Thyroid gland (tissue), 4 donors: ENCODE measurements around the gene FH.

ENCODE experiments used
- POLR2A ChIP-seq, 2 donors: fragments of 450-650 bp; IDR thresholded peaks; one replicate each; pipeline ENCODE4 v1.6.1; 2017; ENCODE audit warnings: antibody characterized with exemption in 2 of 2, mild to moderate bottlenecking in 2 of 2, moderate library complexity in 1 of 2
- TF ChIP-seq, protein P1 (sequence below), 6 experiments: fragments of 200-600 bp in 3 of 6; fragments of 450-650 bp in 3 of 6; sonication (generic) in 3 of 6; IDR thresholded peaks; one replicate each; pipeline ENCODE4 v1.5.1; 2016 to 2019; ENCODE audit warnings: antibody characterized with exemption in 6 of 6, mild to moderate bottlenecking in 2 of 6, inconsistent platforms in 1 of 6, moderate library complexity in 1 of 6

DNA sequence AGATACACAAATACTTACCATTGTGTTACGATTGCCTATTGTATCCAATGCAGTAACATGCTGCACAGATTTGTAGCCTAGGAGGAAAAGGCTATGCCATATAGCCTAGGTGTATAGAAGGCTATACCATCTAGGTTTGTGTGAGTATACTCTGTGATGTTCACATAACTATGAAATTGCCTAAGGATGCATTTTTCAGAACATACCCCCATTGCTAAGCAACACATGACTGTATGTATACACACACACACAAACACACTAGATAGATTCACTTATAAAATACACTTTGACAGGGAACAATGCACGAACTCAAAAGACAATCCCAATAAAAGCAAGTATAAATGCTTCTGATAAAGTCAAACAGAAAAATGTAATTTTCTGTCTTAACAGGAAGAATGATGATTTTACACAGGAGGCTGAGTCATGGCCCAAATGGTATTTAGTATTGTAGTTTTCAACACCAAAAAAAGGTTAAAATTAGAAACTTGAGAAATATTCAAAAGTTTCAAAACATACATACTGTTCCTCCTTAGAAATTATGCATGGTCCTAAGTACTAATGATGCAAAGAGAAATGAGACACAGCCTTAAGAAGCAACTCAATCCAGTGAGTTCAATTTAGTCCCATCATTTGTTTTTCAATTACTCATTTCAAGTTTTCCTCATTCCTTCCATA is 12.2 kb downstream of the FH start:
- TF ChIP-seq, protein P1, sequence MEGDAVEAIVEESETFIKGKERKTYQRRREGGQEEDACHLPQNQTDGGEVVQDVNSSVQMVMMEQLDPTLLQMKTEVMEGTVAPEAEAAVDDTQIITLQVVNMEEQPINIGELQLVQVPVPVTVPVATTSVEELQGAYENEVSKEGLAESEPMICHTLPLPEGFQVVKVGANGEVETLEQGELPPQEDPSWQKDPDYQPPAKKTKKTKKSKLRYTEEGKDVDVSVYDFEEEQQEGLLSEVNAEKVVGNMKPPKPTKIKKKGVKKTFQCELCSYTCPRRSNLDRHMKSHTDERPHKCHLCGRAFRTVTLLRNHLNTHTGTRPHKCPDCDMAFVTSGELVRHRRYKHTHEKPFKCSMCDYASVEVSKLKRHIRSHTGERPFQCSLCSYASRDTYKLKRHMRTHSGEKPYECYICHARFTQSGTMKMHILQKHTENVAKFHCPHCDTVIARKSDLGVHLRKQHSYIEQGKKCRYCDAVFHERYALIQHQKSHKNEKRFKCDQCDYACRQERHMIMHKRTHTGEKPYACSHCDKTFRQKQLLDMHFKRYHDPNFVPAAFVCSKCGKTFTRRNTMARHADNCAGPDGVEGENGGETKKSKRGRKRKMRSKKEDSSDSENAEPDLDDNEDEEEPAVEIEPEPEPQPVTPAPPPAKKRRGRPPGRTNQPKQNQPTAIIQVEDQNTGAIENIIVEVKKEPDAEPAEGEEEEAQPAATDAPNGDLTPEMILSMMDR (IDR thresholded peaks at IDR 0.05): no peak
- TF ChIP-seq POLR2A (IDR thresholded peaks at IDR 0.05): no peak
